ENCODE measurements around the gene AFAP1L1.

The AFAP1L1 gene

GRCh38 chr5:149282966-149283332 is 11.3 kb downstream of the AFAP1L1 start:
- in situ Hi-C loops (cut with MboI; ENCODE audit: low sequenced_read_pairs) = no loop called here

DNA sequence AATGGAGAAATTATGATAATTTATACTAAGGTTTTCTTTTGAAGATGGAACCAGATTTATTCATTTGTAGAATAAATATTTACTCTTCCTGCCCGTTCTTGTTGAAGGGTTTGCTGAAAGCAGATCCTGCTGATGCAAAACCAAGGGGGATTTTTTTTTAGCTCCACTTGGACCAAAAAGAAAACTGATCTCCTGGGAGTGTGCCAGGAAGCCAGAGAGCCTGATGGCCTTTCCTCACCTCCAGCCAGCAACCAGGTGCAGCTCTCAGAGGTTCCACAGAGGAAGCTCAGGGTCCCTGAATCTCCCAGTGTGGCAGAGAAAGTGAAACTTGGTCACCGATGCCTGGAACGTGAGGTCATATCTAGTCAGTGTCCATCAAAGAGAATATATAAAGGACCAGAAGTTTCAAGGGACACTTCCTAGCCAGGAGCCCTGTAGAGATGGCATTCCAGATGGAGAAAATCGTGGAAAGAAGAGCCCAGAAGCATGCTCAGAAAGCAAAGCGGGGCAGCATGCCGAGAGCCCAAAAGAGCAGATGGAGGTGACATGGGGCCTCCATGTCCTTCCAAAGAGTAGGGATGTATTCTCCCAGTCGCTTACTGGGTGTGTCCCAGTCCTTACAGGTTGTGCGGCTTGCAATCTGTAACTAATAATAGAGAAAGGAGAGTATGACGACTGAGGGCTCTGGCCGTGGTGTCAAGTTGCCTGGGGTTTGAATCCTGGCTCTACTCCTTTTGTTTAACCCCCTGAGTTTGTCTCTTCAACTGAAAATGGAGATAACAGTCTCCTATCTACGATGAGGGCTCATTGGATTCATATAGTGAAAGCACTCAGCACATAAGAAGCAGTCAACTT is 12.2 kb downstream of the AFAP1L1 start:
- in situ Hi-C loops (cut with MboI; ENCODE audit: low sequenced_read_pairs) = no loop called here

DNA sequence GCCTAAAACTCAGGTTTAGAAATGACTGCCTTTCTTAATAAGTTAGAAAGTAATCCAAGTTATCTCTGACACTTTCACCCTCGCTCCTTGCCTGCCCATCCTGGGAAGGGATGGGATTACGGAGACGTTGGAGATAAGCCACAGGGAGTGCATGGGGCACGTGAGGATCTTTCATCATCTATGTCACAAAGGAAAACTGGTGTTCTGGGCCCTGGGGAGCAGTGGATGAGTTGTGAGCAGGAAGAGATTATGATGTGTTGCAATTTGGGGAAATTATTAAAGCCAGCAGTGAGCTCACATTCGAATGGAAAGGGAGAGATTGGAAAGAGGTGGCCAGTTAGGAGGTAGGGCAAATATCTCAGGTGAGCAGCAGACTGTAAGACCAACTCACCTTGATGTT is 12.8 kb downstream of the AFAP1L1 start:
- in situ Hi-C loops (cut with MboI; ENCODE audit: low sequenced_read_pairs) = no loop called here

DNA sequence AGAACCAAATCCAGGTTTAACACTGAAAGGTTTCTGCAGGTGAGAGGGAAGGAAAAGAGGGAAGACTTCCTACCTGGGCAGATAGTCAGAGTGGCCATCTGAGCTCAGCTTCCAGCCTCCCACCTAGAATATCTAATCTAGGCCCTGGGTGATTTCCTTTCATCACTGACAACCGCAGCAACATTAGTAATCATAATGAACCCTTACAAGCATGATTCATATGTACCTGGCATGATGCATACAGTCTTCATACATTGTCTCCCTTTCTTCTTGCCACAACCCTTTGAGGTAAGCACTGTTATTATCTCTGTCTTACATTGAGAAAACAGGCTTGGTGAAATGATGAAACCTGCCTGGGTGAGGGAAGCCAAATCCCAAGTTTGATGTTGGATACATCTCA is 13.5 kb downstream of the AFAP1L1 start:
- in situ Hi-C loops (cut with MboI; ENCODE audit: low sequenced_read_pairs) = no loop called here

GRCh38 chr5:149288436-149288835 is 16.8 kb downstream of the AFAP1L1 start:
- in situ Hi-C loops (cut with MboI; ENCODE audit: low sequenced_read_pairs) = no loop called here

DNA sequence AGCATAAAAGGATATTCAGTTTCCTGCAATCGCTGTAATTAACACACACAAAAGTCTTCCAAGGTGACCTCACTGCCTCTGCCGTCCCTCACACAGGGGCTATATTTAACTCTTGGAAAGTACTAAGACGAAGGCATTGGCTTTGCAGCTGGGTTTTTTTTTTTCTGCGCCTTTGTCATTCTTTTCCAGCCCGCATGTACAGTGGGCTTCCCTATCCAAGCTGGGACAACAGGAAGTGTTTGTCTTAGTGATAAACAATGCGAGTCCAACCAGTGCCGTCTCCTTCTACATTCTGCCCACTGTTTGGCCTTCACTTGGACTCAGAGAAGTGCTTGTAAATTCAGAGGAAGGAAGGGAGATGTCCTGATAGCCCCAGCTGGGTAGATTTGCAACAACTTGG is 17.6 kb downstream of the AFAP1L1 start:
- in situ Hi-C loops (cut with MboI; ENCODE audit: low sequenced_read_pairs) = no loop called here

- in situ Hi-C loops (cut with MboI; ENCODE audit: low sequenced_read_pairs) = no loop called here
These were observed 23.5 kb downstream of the AFAP1L1 start for GRCh38 chr5:149294872-149295829.

- in situ Hi-C loops (cut with MboI; ENCODE audit: low sequenced_read_pairs) = no loop called here
These were observed 25.8 kb downstream of the AFAP1L1 start for GRCh38 chr5:149297340-149298025.

DNA sequence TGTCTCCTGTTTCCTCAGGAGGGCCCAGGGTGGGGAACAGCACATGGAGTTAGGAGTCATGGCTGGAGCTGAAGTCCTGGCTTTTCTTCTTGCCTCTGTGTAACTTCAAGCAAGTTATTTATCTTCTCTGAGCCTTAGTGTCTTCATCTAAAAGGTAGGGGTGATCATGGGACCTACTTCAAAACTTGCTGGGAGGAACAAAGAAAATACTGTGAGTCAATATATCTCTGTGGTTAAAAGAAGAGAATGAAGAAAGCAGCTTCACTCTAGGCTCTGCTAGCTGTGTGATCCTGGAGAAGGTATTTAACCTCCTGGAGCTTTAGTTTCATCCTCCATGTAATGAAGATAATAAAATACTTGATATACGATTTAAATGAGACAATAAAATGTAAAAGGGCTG is 26.5 kb downstream of the AFAP1L1 start:
- in situ Hi-C loops (cut with MboI; ENCODE audit: low sequenced_read_pairs) = no loop called here

GRCh38 chr5:149298842-149299404 is 27.3 kb downstream of the AFAP1L1 start:
- in situ Hi-C loops (cut with MboI; ENCODE audit: low sequenced_read_pairs) = no loop called here

GRCh38 chr5:149299451-149300054 is 27.9 kb downstream of the AFAP1L1 start:
- in situ Hi-C loops (cut with MboI; ENCODE audit: low sequenced_read_pairs) = no loop called here

- in situ Hi-C loops (cut with MboI; ENCODE audit: low sequenced_read_pairs) = no loop called here
These were observed 28.8 kb downstream of the AFAP1L1 start for GRCh38 chr5:149300441-149300840.

DNA sequence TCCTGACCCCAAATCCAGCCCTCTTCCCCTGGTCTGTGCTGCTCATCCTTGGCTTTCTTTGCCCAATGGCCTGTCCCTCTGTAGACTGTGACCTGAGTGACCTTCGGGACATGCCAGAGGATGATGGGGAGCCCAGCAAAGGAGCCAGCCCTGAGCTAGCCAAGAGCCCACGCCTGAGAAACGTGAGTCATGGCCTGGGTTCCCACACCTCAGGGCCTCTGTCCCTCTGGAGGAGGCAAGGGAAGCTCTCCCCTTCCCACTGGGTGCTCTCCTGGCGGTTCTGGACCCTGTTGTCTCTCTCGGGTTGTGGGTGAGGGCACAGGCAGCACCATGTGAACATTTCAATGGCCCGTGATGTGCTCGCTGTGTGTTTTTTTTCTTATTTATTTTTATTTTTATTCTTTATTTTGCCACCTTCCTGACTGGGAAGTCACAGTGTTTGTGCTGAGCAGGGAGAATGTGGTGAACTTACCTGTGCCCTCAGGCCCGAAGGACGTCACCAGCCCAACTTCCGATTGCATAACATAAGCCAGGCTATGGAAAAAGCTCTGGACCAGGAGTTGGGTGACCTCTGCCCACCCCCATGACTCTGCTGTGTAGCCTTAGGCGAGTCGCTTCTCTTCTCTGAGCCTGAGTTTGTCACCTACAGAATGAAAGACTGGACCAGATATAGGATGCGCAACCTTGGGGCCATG is 29.5 kb downstream of the AFAP1L1 start:
- in situ Hi-C loops (cut with MboI; ENCODE audit: low sequenced_read_pairs) = no loop called here

- in situ Hi-C loops (cut with MboI; ENCODE audit: low sequenced_read_pairs) = no loop called here
These were observed 30.2 kb downstream of the AFAP1L1 start for GRCh38 chr5:149301744-149302380.

- in situ Hi-C loops (cut with MboI; ENCODE audit: low sequenced_read_pairs) = no loop called here
These were observed 31.0 kb downstream of the AFAP1L1 start for GRCh38 chr5:149302641-149303040.

DNA sequence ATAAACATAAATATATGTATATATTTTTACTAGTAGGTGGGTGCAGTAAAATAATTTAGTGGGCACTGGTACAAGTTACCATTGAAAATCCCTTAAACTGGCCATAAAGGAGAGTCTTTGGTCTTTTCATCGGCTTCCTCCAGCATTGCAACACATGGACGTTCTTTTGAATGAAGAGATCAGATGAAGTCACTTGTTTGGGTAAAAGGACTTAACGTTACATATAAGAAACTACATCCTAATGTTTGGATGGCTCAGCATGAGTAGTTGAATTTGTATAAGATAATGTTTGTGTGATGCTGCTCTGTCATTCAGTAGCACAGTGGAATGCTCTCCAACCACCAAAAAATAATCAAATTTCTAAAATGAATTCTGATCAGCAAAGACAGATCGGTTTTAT is 31.6 kb downstream of the AFAP1L1 start:
- in situ Hi-C loops (cut with MboI; ENCODE audit: low sequenced_read_pairs) = no loop called here

DNA sequence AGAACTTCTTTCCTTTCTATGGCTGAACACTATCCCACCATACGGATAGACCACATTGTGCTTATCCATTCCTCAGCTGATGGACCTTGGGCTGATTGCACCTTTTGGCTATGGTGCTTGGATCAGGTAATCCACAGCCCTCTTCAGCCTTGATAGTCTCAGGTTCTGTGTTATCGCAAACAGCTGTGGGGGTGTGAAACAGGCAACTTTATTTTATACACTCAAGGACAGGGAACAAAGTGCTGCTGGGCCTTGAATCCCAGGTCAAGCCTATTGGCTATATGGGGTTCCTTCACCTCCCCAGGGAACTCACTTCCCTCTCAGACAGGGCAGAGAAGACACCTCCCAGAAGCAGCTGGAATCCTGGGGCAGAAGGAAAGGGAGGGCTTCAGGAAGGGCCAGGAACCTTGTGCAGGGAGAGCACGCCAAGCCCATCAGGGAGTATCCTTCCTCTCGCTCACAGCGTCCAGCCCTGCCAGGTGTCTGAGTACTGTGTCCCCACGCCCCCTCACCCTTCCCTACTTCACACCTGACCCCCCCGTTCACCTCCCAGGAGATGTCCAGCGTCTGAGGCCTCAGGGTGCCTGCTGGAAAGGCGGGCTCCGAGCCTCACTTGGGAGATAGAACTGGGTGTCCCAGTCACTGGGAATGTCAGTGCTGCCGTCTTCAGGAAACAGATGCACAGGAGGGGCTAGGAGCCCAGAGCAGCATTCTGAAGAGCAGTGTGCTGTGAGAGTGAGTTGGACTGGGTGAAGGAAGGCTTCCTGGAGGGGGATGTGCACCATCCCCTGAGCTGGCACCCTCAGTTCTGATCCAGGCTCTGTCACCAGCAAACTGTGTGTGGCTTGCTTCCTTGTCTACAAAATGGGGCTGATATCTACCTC is 32.8 kb downstream of the AFAP1L1 start:
- in situ Hi-C loops (cut with MboI; ENCODE audit: low sequenced_read_pairs) = no loop called here

DNA sequence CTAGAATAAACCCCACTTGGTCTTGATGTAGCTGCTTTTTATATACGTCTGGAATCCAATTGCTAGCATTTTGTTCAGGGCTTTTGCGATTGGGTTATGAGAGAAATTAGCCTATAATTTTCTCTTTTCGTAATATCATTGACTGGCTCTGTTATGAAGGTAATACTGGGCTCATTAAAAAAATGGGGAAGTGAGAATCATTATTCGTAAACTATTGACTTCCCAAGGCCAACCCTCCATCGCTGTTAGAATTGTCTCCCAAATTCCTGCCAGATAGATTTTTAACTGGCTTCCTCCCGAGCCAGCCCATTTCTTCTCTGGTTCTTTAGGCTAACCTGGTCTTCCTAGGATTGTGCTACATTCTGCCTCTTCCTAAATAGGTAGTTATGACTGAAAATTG is 37.7 kb downstream of the AFAP1L1 start:
- in situ Hi-C loops (cut with MboI; ENCODE audit: low sequenced_read_pairs) = no loop called here
